ENCODE results near the gene OR2F1.

GRCh38 chr7:144011458-144012230 is 57.0 kb downstream of the OR2F1 start:
- TF ChIP-seq TAF1 (IDR thresholded peaks at IDR 0.05; ENCODE audit: borderline replicate concordance, insufficient read depth, low read length) (no peak), POLR2AphosphoS5 (IDR thresholded peaks at IDR 0.05; ENCODE audit: low read depth, low read length) (no peak), REST (IDR thresholded peaks at IDR 0.05; ENCODE audit: insufficient read depth in 1 of 2, low read depth in 2 of 2, low read length in 2 of 2) (no peak), FOXP2 (optimal IDR thresholded peaks at IDR 0.05; ENCODE audit: borderline replicate concordance, extremely low read depth, extremely low read length, insufficient read depth) (no peak), SIN3A (IDR thresholded peaks at IDR 0.05; ENCODE audit: borderline replicate concordance, insufficient read depth, low read length) (no peak)
